ENCODE results near the gene TSHR.
"Not testable (repeated sequence)": the region's sequence is repeated elsewhere in the genome, so short reads cannot be mapped to it uniquely, and the experiment has no call there.

TSHR gene

DNA sequence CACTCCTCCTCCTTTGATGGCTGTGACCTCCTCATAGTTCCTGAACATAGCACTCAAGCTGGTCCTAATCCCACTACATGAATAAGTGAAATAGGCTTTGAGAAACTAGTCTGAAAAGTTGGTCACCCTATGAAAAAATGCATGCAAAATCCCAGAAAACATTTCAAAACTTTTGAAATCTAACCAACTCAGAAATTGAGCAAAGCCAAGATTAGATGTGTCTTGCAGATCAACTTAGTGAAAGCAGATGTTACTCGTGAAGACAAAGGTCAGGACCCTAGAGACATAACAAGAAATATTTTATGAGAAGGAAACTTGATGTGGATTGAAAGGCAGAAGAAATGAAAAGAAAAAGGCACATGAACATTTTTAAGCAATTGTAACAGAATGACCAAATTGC, 63.3 kb downstream of the TSHR start:
- TF ChIP-seq, protein P1, sequence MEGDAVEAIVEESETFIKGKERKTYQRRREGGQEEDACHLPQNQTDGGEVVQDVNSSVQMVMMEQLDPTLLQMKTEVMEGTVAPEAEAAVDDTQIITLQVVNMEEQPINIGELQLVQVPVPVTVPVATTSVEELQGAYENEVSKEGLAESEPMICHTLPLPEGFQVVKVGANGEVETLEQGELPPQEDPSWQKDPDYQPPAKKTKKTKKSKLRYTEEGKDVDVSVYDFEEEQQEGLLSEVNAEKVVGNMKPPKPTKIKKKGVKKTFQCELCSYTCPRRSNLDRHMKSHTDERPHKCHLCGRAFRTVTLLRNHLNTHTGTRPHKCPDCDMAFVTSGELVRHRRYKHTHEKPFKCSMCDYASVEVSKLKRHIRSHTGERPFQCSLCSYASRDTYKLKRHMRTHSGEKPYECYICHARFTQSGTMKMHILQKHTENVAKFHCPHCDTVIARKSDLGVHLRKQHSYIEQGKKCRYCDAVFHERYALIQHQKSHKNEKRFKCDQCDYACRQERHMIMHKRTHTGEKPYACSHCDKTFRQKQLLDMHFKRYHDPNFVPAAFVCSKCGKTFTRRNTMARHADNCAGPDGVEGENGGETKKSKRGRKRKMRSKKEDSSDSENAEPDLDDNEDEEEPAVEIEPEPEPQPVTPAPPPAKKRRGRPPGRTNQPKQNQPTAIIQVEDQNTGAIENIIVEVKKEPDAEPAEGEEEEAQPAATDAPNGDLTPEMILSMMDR (IDR thresholded peaks at IDR 0.05; ENCODE audit: borderline replicate concordance, control extremely low read depth, extremely low read depth, insufficient read depth, missing control alignments): no peak
- in situ Hi-C loops (cut with MboI; ENCODE audit: low sequenced_read_pairs, unreplicated experiment): no loop called here
- DNase-seq (ENCODE audit: low spot score): no peak

DNA sequence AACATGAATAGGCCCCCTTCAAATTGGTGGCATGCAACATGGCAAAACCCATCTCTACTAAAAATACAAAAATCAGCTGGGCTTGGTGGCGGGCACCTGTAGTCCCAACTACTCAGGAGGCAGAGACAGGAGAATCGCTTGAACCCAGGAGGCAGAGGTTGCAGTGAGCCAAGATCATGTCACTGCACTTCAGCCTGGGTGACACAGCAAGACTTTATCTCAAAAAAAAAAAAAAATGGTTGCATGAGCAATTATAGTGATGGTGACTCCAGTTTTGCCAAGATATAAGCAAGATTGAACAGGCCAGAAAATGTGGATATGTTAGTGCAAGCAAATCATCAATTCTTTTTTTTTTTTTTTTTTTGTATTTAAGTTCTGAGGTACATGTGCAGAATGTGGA, 63.7 kb downstream of the TSHR start:
- DNase-seq (ENCODE audit: low spot score); in situ Hi-C loops (cut with MboI; ENCODE audit: low sequenced_read_pairs, unreplicated experiment): not testable (repeated sequence)

DNA sequence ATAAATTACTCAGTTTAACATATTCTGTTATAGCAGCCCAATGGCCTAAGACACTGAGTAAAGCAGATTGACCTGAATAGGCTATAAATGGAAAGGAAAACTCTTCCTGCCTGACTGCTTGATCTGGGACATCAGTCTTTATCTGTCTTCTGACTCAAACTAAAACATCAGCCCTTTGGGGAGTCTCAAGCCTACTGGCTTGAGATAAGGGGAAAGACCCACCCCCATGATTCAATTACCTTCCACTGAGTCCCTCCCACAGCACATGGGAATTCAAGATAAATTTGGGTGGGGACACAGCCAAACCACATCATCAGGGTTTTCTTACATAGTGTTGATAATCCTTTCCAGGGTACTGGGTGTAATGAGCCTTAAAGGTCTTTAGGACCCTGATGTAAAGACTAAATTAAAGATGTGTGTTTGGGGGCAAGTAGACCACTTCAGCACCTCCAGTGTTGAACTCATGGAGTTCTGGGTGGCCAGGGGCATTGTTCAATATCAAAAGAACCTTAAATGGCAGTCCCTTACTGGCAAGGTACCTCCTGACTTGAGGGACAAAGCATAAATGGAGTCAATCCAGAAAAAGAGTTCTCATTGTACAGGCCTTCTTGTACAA, 67.8 kb downstream of the TSHR start:
- DNase-seq (ENCODE audit: low spot score): no peak

DNA sequence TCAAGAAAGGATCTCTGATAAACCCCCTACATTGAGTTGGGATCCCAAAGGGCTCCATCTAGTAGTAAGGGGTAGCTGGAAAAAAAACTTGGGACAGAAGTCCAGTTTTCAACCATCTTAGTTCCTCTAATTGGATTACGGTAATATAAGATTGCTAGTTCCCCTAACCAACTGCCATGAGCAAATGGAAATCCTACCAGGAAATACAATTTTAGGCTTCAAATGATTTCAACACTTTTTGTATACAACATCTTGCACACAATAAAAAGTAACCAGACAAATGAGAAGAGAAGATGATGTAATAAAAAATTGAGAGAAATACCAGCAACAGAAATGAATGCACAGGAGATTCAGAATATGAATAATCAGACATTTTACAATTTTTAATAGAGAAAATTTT, 73.0 kb downstream of the TSHR start:
- in situ Hi-C loops (cut with MboI; ENCODE audit: low sequenced_read_pairs, unreplicated experiment): no loop called here
- DNase-seq (ENCODE audit: low spot score): no peak

More for the DNA sequence above, 67.8 kb downstream of the TSHR start:
- TF ChIP-seq, protein P1 (IDR thresholded peaks at IDR 0.05; ENCODE audit: borderline replicate concordance, control extremely low read depth, extremely low read depth, insufficient read depth, missing control alignments): no peak
- in situ Hi-C loops (cut with MboI; ENCODE audit: low sequenced_read_pairs, unreplicated experiment): no loop called here

DNA sequence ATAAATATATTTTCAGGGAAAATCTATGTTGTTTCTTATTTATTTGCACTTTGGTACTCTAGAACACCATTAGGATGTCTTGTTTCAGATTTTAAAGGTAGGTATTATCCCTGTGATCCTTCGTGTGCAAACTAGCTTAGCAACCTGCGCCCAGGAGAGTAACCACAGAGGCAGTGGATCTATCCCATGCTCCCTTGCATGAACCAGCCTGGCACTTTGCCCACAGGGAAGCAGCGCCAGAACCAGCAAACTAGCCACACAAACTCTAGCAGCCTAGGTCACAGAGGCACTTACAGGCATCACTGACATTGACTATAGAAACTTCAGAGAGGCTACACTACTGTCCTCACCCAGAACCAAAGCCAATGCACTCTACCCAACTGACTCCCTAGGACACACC, 76.1 kb downstream of the TSHR start:
- in situ Hi-C loops (cut with MboI; ENCODE audit: low sequenced_read_pairs, unreplicated experiment): no loop called here
- TF ChIP-seq, protein P1 (IDR thresholded peaks at IDR 0.05; ENCODE audit: borderline replicate concordance, control extremely low read depth, extremely low read depth, insufficient read depth, missing control alignments): no peak
- no peak for DNase-seq (ENCODE audit: low spot score)

More for the DNA sequence above, 73.0 kb downstream of the TSHR start:
- TF ChIP-seq, protein P1 (IDR thresholded peaks at IDR 0.05; ENCODE audit: borderline replicate concordance, control extremely low read depth, extremely low read depth, insufficient read depth, missing control alignments): no peak

DNA sequence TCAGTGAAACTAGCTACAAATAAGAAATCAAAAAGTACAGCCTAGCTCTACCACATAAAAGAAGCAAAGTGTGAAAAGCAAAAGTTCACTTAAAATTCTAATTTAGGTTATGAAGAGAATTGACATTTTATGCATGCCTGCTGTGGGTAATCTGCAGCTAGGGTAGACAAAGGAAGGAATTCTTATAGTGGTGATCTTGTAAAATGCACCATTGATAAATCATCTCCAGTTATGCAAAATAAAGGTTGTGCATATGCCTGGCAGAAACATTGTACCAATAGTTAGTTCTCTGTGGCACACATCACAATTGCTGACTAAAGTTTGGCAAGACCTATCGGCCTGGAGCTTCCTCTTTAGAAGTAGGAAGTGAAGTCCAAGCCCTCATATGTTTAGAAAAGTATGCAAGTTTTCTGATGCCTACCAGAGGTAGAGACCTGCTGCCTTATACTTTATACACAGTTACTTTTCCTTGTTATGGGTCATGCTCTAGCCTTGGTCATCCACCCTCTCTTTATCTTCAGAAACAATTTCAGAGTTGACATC, 78.3 kb downstream of the TSHR start:
- TF ChIP-seq, protein P1 (IDR thresholded peaks at IDR 0.05; ENCODE audit: borderline replicate concordance, control extremely low read depth, extremely low read depth, insufficient read depth, missing control alignments): no peak
- in situ Hi-C loops (cut with MboI; ENCODE audit: low sequenced_read_pairs, unreplicated experiment): no loop called here
- no peak for DNase-seq (ENCODE audit: low spot score)

DNA sequence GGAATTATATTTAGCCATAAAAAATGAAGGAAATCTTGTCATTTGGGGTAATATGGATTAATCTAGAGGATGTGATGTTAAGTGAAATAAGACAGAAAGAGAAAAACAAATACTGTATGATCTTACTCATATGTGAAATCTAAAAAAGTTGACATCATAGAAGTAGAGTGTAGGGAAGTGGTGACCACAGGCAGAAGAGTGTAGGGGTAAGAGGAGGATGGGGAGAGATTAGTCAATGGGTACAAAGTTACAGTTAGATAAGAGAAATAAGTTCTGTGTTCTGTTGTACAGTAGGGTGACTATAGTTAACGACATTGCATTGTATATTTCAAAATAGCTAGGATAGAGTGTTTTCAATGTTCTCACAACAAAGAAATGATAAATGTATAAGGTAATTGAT, 87.0 kb downstream of the TSHR start:
- TF ChIP-seq, protein P1 (IDR thresholded peaks at IDR 0.05; ENCODE audit: borderline replicate concordance, control extremely low read depth, extremely low read depth, insufficient read depth, missing control alignments): no peak
- in situ Hi-C loops (cut with MboI; ENCODE audit: low sequenced_read_pairs, unreplicated experiment): no loop called here
- DNase-seq (ENCODE audit: low spot score): no peak

Measured in GM13976 (cell line).